Mesothelial cell of epicardium (in vitro differentiated cells): Measurements from ENCODE around the gene SPANXN3. TPM values are rescaled to one million over a fixed set of nuclear protein-coding genes. Genes with fewer than 3 reads are reported as not detected.

Experiments
- DNase-seq, 2 experiments: peaks; one replicate each; pipeline ENCODE4 v3.0.0; 2021; ENCODE audit warnings: low spot score in 2 of 2; ENCODE audit not compliant: unreplicated experiment in 2 of 2
- H3K27ac Mint-ChIP-seq: 2 replicates; pipeline ENCODE4 v1.8.0; 2021; ENCODE audit warnings: mixed read lengths
- H3K27me3 Mint-ChIP-seq: 2 replicates; pipeline ENCODE4 v1.8.0; 2021; ENCODE audit warnings: low read depth, mixed read lengths
- H3K36me3 Mint-ChIP-seq: 2 replicates; pipeline ENCODE4 v1.8.0; 2021; ENCODE audit warnings: mixed read lengths
- H3K4me1 Mint-ChIP-seq: 2 replicates; pipeline ENCODE4 v1.8.0; 2021; ENCODE audit warnings: mixed read lengths
- H3K4me3 Mint-ChIP-seq: 2 replicates; pipeline ENCODE4 v1.8.0; 2021; ENCODE audit warnings: mild to moderate bottlenecking, moderate library complexity, mixed read lengths
- H3K9me3 Mint-ChIP-seq: 2 replicates; pipeline ENCODE4 v1.8.0; 2021; ENCODE audit warnings: mixed read lengths
- CTCF ChIP-seq: fragments of 200-600 bp; sonication (generic); IDR thresholded peaks from one replicate; pipeline ENCODE4 v1.5.0; 2021; ENCODE audit warnings: antibody characterized with exemption; ENCODE audit not compliant: unreplicated experiment
- total RNA-seq: library from RNA; stranded (reverse); gene quantifications from 3 replicates; pipeline ENCODE4 v1.2.1, GENCODE V29; 2021

SPANXN3 gene
- total RNA-seq, 1 donor from 2014 or later = not detected

GRCh38 chrX:143472347-143472938 lies 44.8 kb downstream of the SPANXN3 start:
- DNase-seq = no peak
- Mint-ChIP-seq H3K36me3 (no peaks in the 10 kb centered on the region), H3K4me1 (no peaks in the 10 kb centered on the region), H3K9me3 (peaks cover 52% of the 10 kb centered on the region), H3K27ac (no peak overlapping the region), H3K4me3 (no peak overlapping the region), H3K27me3 (no peaks in the 10 kb centered on the region)
- no peak for TF ChIP-seq CTCF

- TF ChIP-seq CTCF = no peak
- Mint-ChIP-seq H3K9me3 (peaks cover 41% of the 10 kb centered on the region), H3K36me3 (no peaks in the 10 kb centered on the region), H3K4me1 (no peaks in the 10 kb centered on the region), H3K27me3 (no peaks in the 10 kb centered on the region), H3K27ac (no peak overlapping the region), H3K4me3 (no peak overlapping the region)
- no peak for DNase-seq
Measured at GRCh38 chrX:143466130-143466529, 51.1 kb downstream of the SPANXN3 start.

- no peak for TF ChIP-seq CTCF
- no peaks in the 10 kb centered on the region for H3K4me1 Mint-ChIP-seq
- no peak for DNase-seq
- no peaks in the 10 kb centered on the region for H3K27me3 Mint-ChIP-seq
- no peaks in the 10 kb centered on the region for H3K36me3 Mint-ChIP-seq
- H3K9me3 Mint-ChIP-seq = peaks cover 36% of the 10 kb centered on the region
- no peak overlapping the region for H3K4me3 Mint-ChIP-seq
- H3K27ac Mint-ChIP-seq = no peak overlapping the region
Measured at GRCh38 chrX:143462696-143463095, 54.6 kb downstream of the SPANXN3 start.

GRCh38 chrX:143461606-143462005 lies 55.7 kb downstream of the SPANXN3 start:
- TF ChIP-seq CTCF = no peak
- H3K4me1 Mint-ChIP-seq = no peaks in the 10 kb centered on the region
- H3K36me3 Mint-ChIP-seq = no peaks in the 10 kb centered on the region
- H3K27ac Mint-ChIP-seq = no peak overlapping the region
- DNase-seq = no peak
- no peaks in the 10 kb centered on the region for H3K27me3 Mint-ChIP-seq
- peaks cover 42% of the 10 kb centered on the region for H3K9me3 Mint-ChIP-seq
- no peak overlapping the region for H3K4me3 Mint-ChIP-seq

Other genes with a start within 250 kb of the SPANXN3 start
- gene SLITRK4, start 118.6 kb upstream of the SPANXN3 start, total RNA-seq = 1.5 to 2.1 TPM (median 1.6 TPM) in 3 replicates
- not detected in 3 replicates for gene SPANXN2, start 203.3 kb upstream of the SPANXN3 start, total RNA-seq